ENCODE data around the gene CCSER1. TPM values are rescaled to one million over a fixed set of nuclear protein-coding genes. Genes with fewer than 3 reads are reported as not detected.
"Not testable (repeated sequence)": the region's sequence is repeated elsewhere in the genome, so short reads cannot be mapped to it uniquely, and the experiment has no call there.

The CCSER1 gene
- total and polyA plus RNA-seq, 9 donors: 0.21 to 8.3 (median 3.2) TPM

DNA sequence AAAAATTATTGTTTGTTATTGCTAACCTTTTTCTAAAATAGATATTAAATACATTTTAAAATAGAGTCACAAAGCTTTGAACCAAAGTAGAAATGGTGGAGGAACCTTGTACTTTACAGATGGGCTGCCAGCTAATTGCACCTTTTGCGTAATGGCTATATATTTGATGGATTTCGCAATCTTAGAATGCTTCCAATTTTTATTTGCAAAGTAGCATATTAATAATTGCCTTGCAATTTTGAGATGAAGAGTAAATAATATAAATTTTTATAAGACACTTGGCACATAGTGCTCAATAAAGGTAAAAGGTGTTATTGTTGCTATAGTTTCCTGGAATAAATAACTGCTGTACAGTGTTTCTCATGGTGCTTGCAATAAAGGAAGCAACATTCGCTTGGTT, 533.5 kb downstream of the CCSER1 start:
- Histone ChIP-seq H3K4me1 (ENCODE audit: insufficient read depth) (no peaks in the 10 kb centered on the region), H3K27ac (no peak overlapping the region), H3K27me3 (no peaks in the 10 kb centered on the region), H3K9me3 (no peaks in the 10 kb centered on the region), H3K36me3 (no peaks in the 10 kb centered on the region), H3K4me3 (no peak overlapping the region)
- no peak for DNase-seq
- intact Hi-C loops (cut with DNase I): no loop called here
- WGBS, 3 donors: 92 to 95% (median 94%) methylated on average over 3 of the region's 3 CpGs
- TF ChIP-seq POLR2A (IDR thresholded peaks at IDR 0.05): no peak
- TF ChIP-seq EP300 (IDR thresholded peaks at IDR 0.05): no peak
- no peak for TF ChIP-seq CTCF (IDR thresholded peaks at IDR 0.05)

DNA sequence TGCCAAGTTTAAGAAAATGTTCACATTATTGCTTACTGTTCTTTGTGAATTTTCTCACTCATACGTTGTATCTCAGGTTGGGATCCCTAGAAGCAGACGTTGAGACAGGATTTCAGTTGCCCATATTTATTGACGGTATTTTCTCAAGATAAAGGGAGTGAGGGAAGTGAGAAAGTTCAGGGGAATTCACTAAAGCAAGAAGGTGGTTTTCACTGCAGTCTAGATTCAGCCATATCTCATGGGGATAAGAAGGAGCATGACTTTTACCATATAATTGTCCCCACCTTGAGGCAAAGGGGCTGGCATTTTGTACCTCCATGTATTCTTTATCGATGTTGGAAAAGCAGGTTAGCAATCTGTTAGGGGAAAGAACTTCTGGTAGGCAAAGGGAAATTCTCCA, 543.0 kb downstream of the CCSER1 start:
- Histone ChIP-seq H3K9me3 (no peaks in the 10 kb centered on the region), H3K36me3 (no peaks in the 10 kb centered on the region), H3K27me3 (no peaks in the 10 kb centered on the region), H3K27ac (no peak overlapping the region), H3K4me3 (no peak overlapping the region), H3K4me1 (ENCODE audit: insufficient read depth) (no peaks in the 10 kb centered on the region)
- no peak for DNase-seq
- 56 to 84% (median 76%) methylated on average over 4 of the region's 4 CpGs for WGBS, 3 donors
- intact Hi-C loops (cut with DNase I): no loop called here
- TF ChIP-seq POLR2A (IDR thresholded peaks at IDR 0.05) (no peak), CTCF (IDR thresholded peaks at IDR 0.05) (no peak), EP300 (IDR thresholded peaks at IDR 0.05) (no peak)

DNA sequence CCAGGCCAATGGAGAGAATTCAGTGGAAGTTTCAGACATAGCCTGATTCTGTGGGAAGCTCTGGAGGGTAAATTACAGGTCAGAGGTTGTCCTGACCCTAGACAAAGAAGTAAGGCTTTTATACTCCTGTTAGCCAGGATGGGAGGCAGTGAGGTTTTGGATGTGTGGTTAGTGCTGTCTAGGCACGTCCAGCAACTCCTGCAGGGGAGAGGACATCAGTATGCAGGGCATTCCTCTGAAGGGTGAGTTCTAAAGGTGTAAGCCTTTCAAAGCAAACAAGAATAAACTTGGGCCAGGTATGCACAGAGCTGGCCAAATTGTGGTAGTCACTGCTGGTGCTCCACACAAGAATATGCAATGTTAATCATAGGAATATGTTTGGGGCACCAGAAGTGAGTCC, 562.5 kb downstream of the CCSER1 start:
- intact Hi-C loops (cut with DNase I): no loop called here
- Histone ChIP-seq H3K36me3 (no peaks in the 10 kb centered on the region), H3K4me1 (ENCODE audit: insufficient read depth) (no peaks in the 10 kb centered on the region), H3K27me3 (no peaks in the 10 kb centered on the region), H3K27ac (no peak overlapping the region), H3K9me3 (no peaks in the 10 kb centered on the region), H3K4me3 (no peak overlapping the region)
- 81% methylated on average over 1 of the region's 1 CpG for WGBS, 3 donors
- TF ChIP-seq EP300 (IDR thresholded peaks at IDR 0.05): no peak
- no peak for DNase-seq

GRCh38 chr4:90695411-90695810, 568.2 kb downstream of the CCSER1 start:
- no peak for TF ChIP-seq EP300 (IDR thresholded peaks at IDR 0.05)
- no peak for TF ChIP-seq CTCF (IDR thresholded peaks at IDR 0.05)
- no peak for TF ChIP-seq POLR2A (IDR thresholded peaks at IDR 0.05)
- intact Hi-C loops (cut with DNase I): no loop called here

DNA sequence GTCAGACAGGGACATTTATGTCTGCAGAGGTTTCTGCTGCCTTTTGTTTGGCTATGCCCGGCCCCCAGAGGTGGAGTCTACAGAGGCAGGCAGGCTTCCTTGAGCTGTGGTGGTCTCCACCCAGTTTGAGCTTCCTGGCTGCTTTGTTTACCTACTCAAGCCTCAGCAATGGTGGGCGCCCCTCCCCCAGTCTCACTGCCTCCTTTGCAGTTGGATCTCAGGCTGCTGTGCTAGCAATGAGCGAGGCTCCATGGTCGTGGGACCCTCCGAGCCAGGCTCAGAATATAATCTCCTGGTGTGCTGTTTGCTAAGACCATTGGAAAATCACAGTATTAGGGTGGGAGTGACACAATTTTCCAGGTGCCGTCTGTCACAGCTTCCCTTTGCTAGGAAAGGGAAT, 578.3 kb downstream of the CCSER1 start:
- 78 to 91% (median 82%) methylated on average over 6 of the region's 6 CpGs for WGBS, 3 donors

More at GRCh38 chr4:90695411-90695810, 568.2 kb downstream of the CCSER1 start:
- no peaks in the 10 kb centered on the region for H3K9me3 ChIP-seq
- H3K27ac ChIP-seq: no peak overlapping the region
- no peak for DNase-seq
- no peaks in the 10 kb centered on the region for H3K4me1 ChIP-seq (ENCODE audit: insufficient read depth)
- H3K4me3 ChIP-seq: no peak overlapping the region
- H3K36me3 ChIP-seq: no peaks in the 10 kb centered on the region
- H3K27me3 ChIP-seq: no peaks in the 10 kb centered on the region

DNA sequence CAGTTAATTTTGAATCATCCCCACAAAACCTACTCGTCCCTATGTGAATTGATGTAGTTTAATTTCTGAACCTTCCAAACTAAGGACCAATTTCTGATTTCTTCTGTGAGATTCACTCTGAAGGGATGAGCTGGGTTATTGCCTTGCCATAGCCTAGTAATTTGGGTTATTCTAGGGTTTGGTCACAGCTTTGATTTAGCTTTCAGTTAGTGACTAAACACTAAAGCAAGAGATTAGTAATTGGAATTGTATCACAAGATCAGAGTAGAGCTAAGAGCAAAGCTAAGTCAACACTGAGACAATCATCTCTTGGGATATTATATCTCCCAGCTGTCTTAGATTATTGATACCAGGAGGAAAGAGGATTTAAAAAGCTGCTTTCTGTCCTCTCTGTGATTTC, 588.0 kb downstream of the CCSER1 start:
- Histone ChIP-seq H3K27ac (no peak overlapping the region), H3K9me3 (no peaks in the 10 kb centered on the region), H3K27me3 (no peaks in the 10 kb centered on the region), H3K4me1 (ENCODE audit: insufficient read depth) (no peaks in the 10 kb centered on the region), H3K4me3 (no peak overlapping the region), H3K36me3 (no peaks in the 10 kb centered on the region)
- TF ChIP-seq EP300 (IDR thresholded peaks at IDR 0.05) (no peak), CTCF (IDR thresholded peaks at IDR 0.05) (no peak), POLR2A (IDR thresholded peaks at IDR 0.05) (no peak)
- DNase-seq: no peak
- 89 to 98% (median 93%) methylated on average over 1 of the region's 1 CpG for WGBS, 3 donors
- intact Hi-C loops (cut with DNase I): no loop called here

More for the DNA sequence above, 578.3 kb downstream of the CCSER1 start:
- H3K4me1 ChIP-seq (ENCODE audit: insufficient read depth); H3K9me3 ChIP-seq; intact Hi-C loops (cut with DNase I); H3K27ac ChIP-seq; H3K4me3 ChIP-seq; H3K36me3 ChIP-seq; H3K27me3 ChIP-seq: not testable (repeated sequence)
- DNase-seq: peak in 1 of 5 donors; percentile 15
